ENCODE data around the gene RNF111.
"Not testable (repeated sequence)": the region's sequence is repeated elsewhere in the genome, so short reads cannot be mapped to it uniquely, and the experiment has no call there.

The RNF111 gene

GRCh38 chr15:59000251-59000650, 12.8 kb downstream of the RNF111 start:
- not testable (repeated sequence) for DNase-seq (ENCODE audit: low read depth in 2 of 2)

GRCh38 chr15:59001946-59002345, 14.5 kb downstream of the RNF111 start:
- no peak for DNase-seq (ENCODE audit: low read depth in 2 of 2)

- DNase-seq (ENCODE audit: low read depth in 2 of 2): no peak
These were observed 15.0 kb downstream of the RNF111 start for GRCh38 chr15:59002418-59002859.

- no peak for DNase-seq (ENCODE audit: low read depth in 2 of 2)
These were observed 18.1 kb downstream of the RNF111 start for GRCh38 chr15:59005579-59005978.

DNA sequence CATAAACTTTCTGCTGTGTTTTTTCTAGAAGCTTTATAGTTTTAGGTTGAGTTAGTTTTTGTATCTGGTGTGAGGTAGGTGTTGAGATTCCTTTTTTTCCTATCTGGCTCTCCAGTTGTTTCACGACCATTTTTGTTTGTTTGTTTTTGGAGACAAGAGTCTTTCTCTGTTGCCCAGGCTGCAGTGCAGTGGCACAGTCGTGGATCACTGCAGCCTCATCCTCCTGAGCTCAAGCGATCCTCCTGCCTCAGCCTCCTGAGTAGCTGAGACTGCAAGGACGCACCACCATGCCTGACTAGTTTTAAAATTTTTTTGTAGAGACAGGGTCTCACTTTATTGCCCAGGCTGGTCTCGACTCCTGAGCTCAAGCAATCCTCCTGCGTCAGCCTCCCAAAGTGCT, 20.6 kb downstream of the RNF111 start:
- no peak for DNase-seq (ENCODE audit: low read depth in 2 of 2)

DNA sequence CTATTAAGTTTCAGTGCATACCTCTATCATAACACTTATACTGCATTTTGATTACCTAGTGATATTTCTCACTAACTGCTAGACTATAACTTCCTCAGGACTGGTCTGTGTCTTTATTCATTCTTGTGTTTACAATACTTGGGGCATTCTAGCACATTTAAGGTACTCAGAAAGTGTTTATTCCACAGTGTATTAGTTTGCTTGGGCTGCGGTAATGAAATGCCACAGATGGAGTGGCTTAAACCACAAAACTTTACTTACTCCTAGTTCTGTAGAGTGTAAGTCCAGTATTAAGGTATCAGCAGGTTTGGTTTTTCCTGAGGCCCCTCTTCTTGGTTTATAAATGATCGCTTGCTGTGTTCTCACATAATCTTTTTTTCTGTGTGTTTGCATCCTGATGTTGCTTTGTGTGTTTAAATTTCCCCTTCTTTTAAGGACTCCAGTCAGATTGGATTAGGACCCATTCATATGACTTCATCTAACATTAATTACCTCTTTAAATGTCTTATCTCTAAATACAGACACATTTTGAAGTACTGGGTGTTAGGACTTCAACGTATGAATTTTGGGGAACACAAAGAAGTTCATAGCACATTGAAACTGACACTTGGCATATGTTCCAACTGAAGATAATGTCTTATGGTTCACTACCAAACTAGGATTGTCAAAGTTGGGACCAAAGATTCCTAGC, 23.9 kb downstream of the RNF111 start:
- no peak for DNase-seq (ENCODE audit: low read depth in 2 of 2)

GRCh38 chr15:59013246-59013873, 25.9 kb downstream of the RNF111 start:
- DNase-seq (ENCODE audit: low read depth in 2 of 2): peak in 1 of 2 experiments; percentile 14

- no peak for DNase-seq (ENCODE audit: low read depth in 2 of 2)
These were observed 26.6 kb downstream of the RNF111 start for GRCh38 chr15:59014068-59014467.

DNA sequence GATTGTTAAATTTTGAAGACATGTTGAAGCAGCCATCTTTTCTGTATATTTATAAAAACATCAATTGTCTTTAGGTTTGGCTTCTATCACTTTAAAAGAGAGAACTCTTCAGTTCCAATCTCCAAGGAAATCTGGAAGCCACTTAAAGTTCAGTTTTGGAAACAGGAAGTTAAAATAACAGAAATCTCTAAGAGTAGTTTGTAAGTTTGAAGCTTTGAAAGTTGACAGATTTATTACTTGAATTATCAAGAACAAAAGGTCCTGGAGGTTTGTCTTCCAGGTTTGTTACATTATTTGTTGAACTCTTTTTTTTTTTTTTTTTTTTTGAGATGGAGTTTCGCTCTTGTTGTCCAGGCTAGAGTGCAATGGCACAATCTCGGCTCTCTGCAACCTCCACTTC, 30.0 kb downstream of the RNF111 start:
- no peak for DNase-seq (ENCODE audit: low read depth in 2 of 2)

- DNase-seq (ENCODE audit: low read depth in 2 of 2): no peak
These were observed 31.4 kb downstream of the RNF111 start for GRCh38 chr15:59018833-59019232.

DNA sequence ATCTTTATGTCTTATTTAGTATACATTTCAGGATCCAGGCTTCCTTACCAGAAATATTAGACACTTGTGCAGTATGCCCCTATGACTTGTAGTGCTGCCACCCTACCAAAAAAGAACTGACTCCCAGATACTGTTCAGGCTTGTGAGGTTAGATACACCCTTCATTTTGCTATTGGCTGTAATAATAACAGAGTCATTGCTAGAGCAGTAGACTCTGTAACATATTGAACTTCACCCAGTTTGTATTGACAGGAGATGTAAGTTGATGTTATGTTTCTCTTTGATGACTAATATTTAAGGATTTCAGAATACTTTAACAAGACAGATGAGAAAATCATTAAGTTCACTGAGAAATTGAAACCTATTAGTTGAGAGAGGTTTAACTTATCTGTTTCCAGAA, 32.9 kb downstream of the RNF111 start:
- DNase-seq (ENCODE audit: low read depth in 2 of 2): no peak

GRCh38 chr15:59022188-59022587, 34.7 kb downstream of the RNF111 start:
- no peak for DNase-seq (ENCODE audit: low read depth in 2 of 2)

DNA sequence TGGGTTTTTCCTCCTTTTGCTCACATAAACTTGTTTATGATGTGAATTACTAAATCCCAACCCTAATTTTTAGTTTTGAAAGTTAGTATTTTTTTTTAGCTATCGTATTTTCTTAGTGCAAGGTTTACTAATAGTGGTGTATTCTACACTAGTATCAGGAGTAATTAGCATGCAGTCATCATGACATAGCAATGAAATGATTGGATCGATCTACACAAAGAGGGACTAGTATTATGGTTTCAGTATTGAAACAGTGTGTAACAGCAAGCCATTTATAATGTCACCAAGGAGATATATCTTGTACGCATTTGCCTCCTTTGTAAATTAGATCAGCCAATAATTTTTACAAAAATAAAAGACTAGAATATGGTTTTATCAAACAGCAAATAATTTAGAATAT, 38.7 kb downstream of the RNF111 start:
- no peak for DNase-seq (ENCODE audit: low read depth in 2 of 2)

GRCh38 chr15:59028387-59028955, 41.0 kb downstream of the RNF111 start:
- DNase-seq (ENCODE audit: low read depth in 2 of 2): no peak

GRCh38 chr15:59029554-59029953, 42.1 kb downstream of the RNF111 start:
- no peak for DNase-seq (ENCODE audit: low read depth in 2 of 2)

DNA sequence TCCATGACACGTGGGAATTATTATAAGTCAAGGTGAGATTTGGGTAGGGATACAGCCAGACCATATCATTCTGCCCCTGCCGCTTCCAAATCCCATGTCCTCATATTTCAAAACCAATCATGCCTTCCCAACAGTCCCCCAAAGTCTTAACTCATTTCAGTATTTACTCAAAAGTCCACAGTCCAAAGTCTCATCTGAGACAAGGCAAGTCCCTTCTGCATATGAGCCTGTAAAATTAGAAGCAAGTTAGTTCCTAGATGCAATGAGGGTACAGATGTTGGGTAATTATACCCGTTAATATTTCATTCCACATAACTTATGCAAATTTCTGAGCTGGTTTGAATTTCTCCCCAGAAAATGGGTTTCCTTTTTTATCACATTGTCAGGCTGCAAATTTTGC, 47.7 kb downstream of the RNF111 start:
- no peak for DNase-seq (ENCODE audit: low read depth in 2 of 2)

DNA sequence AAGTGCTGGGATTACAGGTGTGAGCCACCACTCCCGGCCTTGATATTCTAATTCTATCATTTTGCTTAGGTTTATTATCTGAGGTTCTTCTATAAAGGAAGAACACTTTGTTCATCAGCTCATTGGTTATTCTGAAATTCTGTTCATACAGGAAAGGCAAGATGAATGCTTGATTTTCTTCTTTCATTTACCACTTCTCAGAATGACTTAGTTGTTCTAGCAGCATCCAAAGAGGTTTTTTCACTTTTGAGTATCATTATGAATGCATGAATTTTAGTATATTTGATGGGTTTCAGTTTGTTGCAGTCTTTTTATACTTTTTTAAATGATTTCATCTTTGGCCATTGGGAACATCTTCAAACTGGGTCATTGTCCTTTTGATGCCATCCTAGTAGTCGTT, 51.8 kb downstream of the RNF111 start:
- no peak for DNase-seq (ENCODE audit: low read depth in 2 of 2)

DNA sequence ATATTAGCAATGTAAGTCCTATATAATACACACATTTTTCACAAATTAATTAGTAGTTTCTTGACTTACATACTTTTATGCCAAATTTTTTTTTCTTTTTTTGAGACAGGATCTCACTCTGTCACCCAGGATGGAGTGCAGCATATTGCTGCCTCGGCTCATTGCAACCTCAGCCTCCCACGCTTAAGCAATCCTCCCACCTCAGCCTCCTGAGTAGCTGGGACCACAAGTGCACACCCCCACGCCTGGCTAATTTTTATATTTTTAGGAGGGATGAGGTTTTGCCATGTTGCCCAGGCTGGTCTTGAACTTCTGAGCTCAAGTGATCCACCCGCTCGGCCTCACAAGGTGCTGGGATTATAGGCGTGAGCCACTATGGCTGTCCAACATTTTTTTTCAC, 54.6 kb downstream of the RNF111 start:
- DNase-seq (ENCODE audit: low read depth in 2 of 2): no peak

DNA sequence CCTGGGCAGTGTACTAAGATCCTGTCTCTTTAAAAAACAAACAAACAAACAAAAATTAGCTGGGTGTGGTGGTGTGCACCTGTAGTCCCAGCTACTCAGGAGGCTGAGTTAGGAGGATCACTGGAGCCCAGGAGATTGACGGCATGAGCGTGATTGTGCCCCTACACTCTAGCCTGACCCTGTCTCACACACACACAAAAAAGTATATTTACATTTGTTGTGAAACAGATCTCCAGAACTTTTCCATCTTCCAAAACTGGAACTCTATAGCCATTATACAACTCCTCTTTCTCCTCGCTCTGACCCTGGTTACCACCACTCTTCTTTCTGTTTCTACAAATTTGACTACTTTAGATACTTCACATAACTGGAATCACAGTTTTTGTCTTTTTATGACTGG, 61.4 kb downstream of the RNF111 start:
- no peak for DNase-seq (ENCODE audit: low read depth in 2 of 2)

- DNase-seq (ENCODE audit: low read depth in 2 of 2): no peak
These were observed 64.7 kb downstream of the RNF111 start for GRCh38 chr15:59051873-59052861.

- peak in 1 of 2 experiments; percentile 13 for DNase-seq (ENCODE audit: low read depth in 2 of 2)
These were observed 65.5 kb downstream of the RNF111 start for GRCh38 chr15:59052915-59053407.

DNA sequence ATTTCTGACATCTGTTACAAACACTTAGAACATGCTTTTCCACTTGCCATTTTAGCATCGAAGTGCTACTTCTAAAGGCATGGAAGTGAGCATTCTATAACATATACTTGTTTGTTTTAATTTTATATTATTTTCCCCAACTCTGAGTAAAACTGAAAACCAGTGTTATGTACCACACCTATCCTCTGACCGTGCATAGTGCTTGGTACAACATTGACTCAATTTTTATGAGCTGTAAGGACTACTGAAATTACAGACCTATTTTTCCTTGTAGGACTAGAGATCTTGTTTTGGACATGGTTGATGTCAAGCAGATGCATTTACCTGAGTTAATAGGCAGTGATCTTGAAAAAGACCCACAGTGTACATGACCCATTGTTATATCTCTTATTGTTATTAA, 66.0 kb downstream of the RNF111 start:
- DNase-seq (ENCODE audit: low read depth in 2 of 2): no peak
